Smooth muscle cell (in vitro differentiated cells): Measurements from ENCODE around the gene DDX47. TPM values are rescaled to one million over a fixed set of nuclear protein-coding genes. Genes with fewer than 3 reads are reported as not detected.
"Not testable (repeated sequence)": the region's sequence is repeated elsewhere in the genome, so short reads cannot be mapped to it uniquely, and the experiment has no call there.

Source experiments
- DNase-seq: peaks from one replicate; lab custom pipeline; 2025; ENCODE audit not compliant: unreplicated experiment; lab: John Stamatoyannopoulos, UW
- H2AFZ ChIP-seq: fragments of 200-600 bp; sonication (generic); 2 replicates; pipeline ENCODE4 v1.6.0; 2016; ENCODE audit warnings: antibody characterized with exemption, low read depth, mild to moderate bottlenecking
- H3F3A ChIP-seq: fragments of 200-600 bp; sonication (generic); 2 replicates; pipeline ENCODE4 v1.6.0; 2017; ENCODE audit warnings: antibody characterized with exemption, low read depth
- H3K27ac ChIP-seq: fragments of 200-600 bp; sonication (generic); 2 replicates; pipeline ENCODE4 v1.5.1; 2016; ENCODE audit warnings: low read depth, mild to moderate bottlenecking
- H3K27me3 ChIP-seq: fragments of 200-600 bp; sonication (generic); 2 replicates; pipeline ENCODE4 v1.6.1; 2016; ENCODE audit warnings: low read depth, mild to moderate bottlenecking
- H3K36me3 ChIP-seq: fragments of 200-600 bp; sonication (generic); 2 replicates; pipeline ENCODE4 v1.5.1; 2016; ENCODE audit warnings: low read depth
- H3K4me1 ChIP-seq: fragments of 200-600 bp; sonication (generic); 2 replicates; pipeline ENCODE4 v1.5.1; 2016; ENCODE audit warnings: low read depth
- H3K4me2 ChIP-seq: fragments of 200-600 bp; sonication (generic); 2 replicates; pipeline ENCODE4 v1.6.0; 2016; ENCODE audit warnings: mild to moderate bottlenecking
- H3K4me3 ChIP-seq: fragments of 200-600 bp; sonication (generic); 2 replicates; pipeline ENCODE4 v1.5.1; 2016; ENCODE audit warnings: mild to moderate bottlenecking
- H3K79me2 ChIP-seq: fragments of 200-600 bp; sonication (generic); 2 replicates; pipeline ENCODE4 v1.6.0; 2016; ENCODE audit warnings: low read depth, mild to moderate bottlenecking
- H3K9ac ChIP-seq: fragments of 200-600 bp; sonication (generic); 2 replicates; pipeline ENCODE4 v1.6.0; 2016; ENCODE audit warnings: low read depth
- H3K9me3 ChIP-seq: fragments of 200-600 bp; sonication (generic); replicated peaks from 2 replicates; pipeline ENCODE4 v1.5.1; 2016; ENCODE audit warnings: low read depth
- H4K20me1 ChIP-seq: fragments of 200-600 bp; sonication (generic); 2 replicates; pipeline ENCODE4 v1.6.0; 2016; ENCODE audit warnings: low read depth
- WGBS: methylation state at CpG from one replicate; pipeline ENCODE4 v1.1.7; 2016; ENCODE audit warnings: low lambda C conversion rate; 5-methylcytosine and 5-hydroxymethylcytosine counted together
- polyA plus RNA-seq: library from polyadenylated mRNA; unstranded; fragments of >200 nt; fragmentation: Nextera tagmentation; extraction: Ambion mirVana; gene quantifications from 2 replicates; pipeline ENCODE4 v1.2.1, GENCODE V29; 2016
- total RNA-seq: library from RNA; depleted of rRNA; stranded (reverse); fragments of >200 nt; gene quantifications from 2 replicates; pipeline ENCODE4 v1.2.3, GENCODE V29; 2014
- TF ChIP-seq, protein P1 (sequence below): fragments of 200-600 bp; sonication (generic); IDR thresholded peaks from 2 replicates; pipeline ENCODE4 v1.5.1; 2017; ENCODE audit warnings: borderline replicate concordance, mild to moderate bottlenecking, antibody characterized with exemption; ENCODE audit not compliant: insufficient read depth, poor library complexity, severe bottlenecking

DDX47 gene
- total and polyA plus RNA-seq, 2 experiments from 2014 or later = 61.8 to 95.6 TPM

DNA sequence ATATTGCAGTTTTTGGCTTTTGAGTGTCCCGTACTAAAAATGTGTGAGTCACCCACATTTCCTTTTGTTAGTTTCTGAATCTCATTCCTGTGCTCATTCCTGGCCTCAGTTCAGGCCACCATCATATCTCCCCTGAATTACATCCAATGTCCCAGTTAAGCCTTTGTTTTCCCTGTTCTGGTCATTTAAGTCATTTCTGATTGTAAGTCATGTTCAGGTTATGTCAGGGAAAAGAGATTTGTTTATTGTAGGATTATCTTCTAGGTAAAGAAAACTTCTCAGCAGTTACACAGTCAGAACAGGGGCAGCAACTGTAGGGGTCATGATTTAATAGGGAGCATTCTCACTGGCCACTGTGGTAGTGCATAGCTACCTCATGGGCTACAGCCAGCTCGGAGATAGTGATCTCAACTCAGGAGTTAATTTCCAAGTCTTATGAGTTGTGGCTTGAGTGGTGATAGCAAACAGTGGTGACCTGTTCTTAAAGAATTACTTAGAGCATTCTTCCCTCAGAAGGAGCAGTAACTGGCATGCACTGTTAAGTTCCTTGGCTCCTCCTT, 6.7 kb downstream of the DDX47 start:
- Histone ChIP-seq H3K4me2 (peak overlapping the region; percentile 10), H3K4me1 (peaks cover 5% of the 10 kb centered on the region), H3K9ac (peak overlapping the region; percentile 28), H3K36me3 (peaks cover 22% of the 10 kb centered on the region), H3F3A (peaks cover 8% of the 10 kb centered on the region), H4K20me1 (peaks cover 22% of the 10 kb centered on the region), H3K9me3 (no peaks in the 10 kb centered on the region), H3K27ac (peak overlapping the region; percentile 84), H3K4me3 (no peak overlapping the region), H3K79me2 (peaks cover 47% of the 10 kb centered on the region), H2AFZ (no peak overlapping the region), H3K27me3 (no peaks in the 10 kb centered on the region)
- WGBS = 19% methylated on average over 2 of the region's 2 CpGs
- TF ChIP-seq, protein P1, sequence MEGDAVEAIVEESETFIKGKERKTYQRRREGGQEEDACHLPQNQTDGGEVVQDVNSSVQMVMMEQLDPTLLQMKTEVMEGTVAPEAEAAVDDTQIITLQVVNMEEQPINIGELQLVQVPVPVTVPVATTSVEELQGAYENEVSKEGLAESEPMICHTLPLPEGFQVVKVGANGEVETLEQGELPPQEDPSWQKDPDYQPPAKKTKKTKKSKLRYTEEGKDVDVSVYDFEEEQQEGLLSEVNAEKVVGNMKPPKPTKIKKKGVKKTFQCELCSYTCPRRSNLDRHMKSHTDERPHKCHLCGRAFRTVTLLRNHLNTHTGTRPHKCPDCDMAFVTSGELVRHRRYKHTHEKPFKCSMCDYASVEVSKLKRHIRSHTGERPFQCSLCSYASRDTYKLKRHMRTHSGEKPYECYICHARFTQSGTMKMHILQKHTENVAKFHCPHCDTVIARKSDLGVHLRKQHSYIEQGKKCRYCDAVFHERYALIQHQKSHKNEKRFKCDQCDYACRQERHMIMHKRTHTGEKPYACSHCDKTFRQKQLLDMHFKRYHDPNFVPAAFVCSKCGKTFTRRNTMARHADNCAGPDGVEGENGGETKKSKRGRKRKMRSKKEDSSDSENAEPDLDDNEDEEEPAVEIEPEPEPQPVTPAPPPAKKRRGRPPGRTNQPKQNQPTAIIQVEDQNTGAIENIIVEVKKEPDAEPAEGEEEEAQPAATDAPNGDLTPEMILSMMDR = no peak
- no peak for DNase-seq

DNA sequence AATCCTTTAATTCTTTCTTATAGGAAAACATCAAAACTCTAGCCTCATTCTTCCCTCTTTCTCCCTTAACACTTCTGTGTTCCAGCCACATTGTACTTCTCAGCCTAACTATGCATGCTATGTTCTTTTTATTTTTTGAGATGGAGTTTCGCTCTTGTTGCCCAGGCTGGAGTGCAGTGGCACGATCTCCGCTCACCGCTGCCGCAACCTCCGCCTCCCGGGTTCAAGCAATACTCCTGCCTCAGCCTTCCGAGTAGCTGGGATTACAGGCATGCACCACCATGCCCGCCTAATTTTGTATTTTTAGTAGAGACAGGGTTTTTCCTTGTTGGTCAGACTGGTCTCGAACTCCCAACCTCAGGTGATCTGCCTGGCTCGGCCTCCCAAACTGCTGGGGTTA, 7.2 kb downstream of the DDX47 start:
- H3K9me3 ChIP-seq, DNase-seq, H3K27me3 ChIP-seq, H3F3A ChIP-seq, H3K9ac ChIP-seq, H3K4me1 ChIP-seq, H2AFZ ChIP-seq, H3K4me3 ChIP-seq: not testable (repeated sequence)
- peaks cover 25% of the 10 kb centered on the region for H3K36me3 ChIP-seq
- 95% methylated on average over 11 of the region's 11 CpGs for WGBS
- peak overlapping the region; percentile 84 for H3K27ac ChIP-seq
- H4K20me1 ChIP-seq = peaks cover 22% of the 10 kb centered on the region
- peak overlapping the region; percentile 10 for H3K4me2 ChIP-seq
- H3K79me2 ChIP-seq = peaks cover 41% of the 10 kb centered on the region

- Histone ChIP-seq H2AFZ (no peak overlapping the region), H3K4me2 (no peak overlapping the region), H3K9me3 (no peaks in the 10 kb centered on the region), H3F3A (peaks cover 8% of the 10 kb centered on the region), H3K79me2 (peaks cover 25% of the 10 kb centered on the region), H3K27me3 (no peaks in the 10 kb centered on the region), H4K20me1 (peaks cover 22% of the 10 kb centered on the region), H3K36me3 (peaks cover 32% of the 10 kb centered on the region), H3K4me1 (peaks cover 5% of the 10 kb centered on the region), H3K4me3 (no peak overlapping the region), H3K27ac (peak overlapping the region; percentile 50), H3K9ac (no peak overlapping the region)
- DNase-seq = no peak
- WGBS = 97% methylated on average over 6 of the region's 6 CpGs
- TF ChIP-seq, protein P1 = no peak
Measured at GRCh38 chr12:12821975-12822374, 8.8 kb downstream of the DDX47 start.

DNA sequence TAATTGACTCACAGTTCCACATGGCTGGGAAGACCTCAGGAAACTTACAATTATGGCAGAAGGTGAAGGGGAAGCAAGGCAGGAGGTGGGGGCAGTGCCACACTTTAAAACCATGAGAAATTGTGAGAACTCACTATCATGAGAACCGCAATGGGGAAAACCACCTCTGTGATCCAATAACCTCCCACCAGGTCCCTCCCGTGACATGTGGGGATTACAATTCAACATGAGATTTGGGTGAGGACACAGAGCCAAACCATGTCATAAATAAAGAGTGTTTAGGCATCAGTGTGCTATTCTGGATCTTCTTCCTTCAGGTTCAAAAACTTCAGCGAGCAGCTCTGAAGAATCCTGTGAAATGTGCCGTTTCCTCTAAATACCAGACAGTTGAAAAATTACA, 9.7 kb downstream of the DDX47 start:
- Histone ChIP-seq H3K4me2 (no peak overlapping the region), H4K20me1 (peaks cover 22% of the 10 kb centered on the region), H3K79me2 (peaks cover 16% of the 10 kb centered on the region), H3K27me3 (no peaks in the 10 kb centered on the region), H3K27ac (peak overlapping the region; percentile 50), H2AFZ (no peak overlapping the region), H3K9ac (peak overlapping the region; percentile 33), H3K4me3 (no peak overlapping the region), H3K4me1 (peaks cover 5% of the 10 kb centered on the region), H3K36me3 (peaks cover 33% of the 10 kb centered on the region), H3F3A (peaks cover 8% of the 10 kb centered on the region), H3K9me3 (no peaks in the 10 kb centered on the region)
- no peak for DNase-seq
- TF ChIP-seq, protein P1 = no peak
- 95% methylated on average over 4 of the region's 4 CpGs for WGBS
